Muscle layer of colon (tissue), 2 donors: ENCODE results near the gene PITX3.
A peak's percentile ranks its signal among the peaks of the same experiment; 100 is the strongest.
"Not testable (repeated sequence)": the region's sequence is repeated elsewhere in the genome, so short reads cannot be mapped to it uniquely, and the experiment has no call there.

Source experiments
- H3K27ac ChIP-seq: one replicate; pipeline ENCODE4 v1.7.0; 2013; ENCODE audit warnings: low read depth, mild to moderate bottlenecking, low read length, moderate library complexity
- H3K27me3 ChIP-seq, 2 donors: one replicate each; pipeline ENCODE4 v1.7.0; 2013; ENCODE audit warnings: low read length in 2 of 2, mild to moderate bottlenecking in 2 of 2; ENCODE audit not compliant: insufficient read depth in 2 of 2, control insufficient read depth in 1 of 2
- H3K36me3 ChIP-seq: one replicate; pipeline ENCODE4 v1.7.0; 2013; ENCODE audit warnings: mild to moderate bottlenecking, low read length; ENCODE audit not compliant: insufficient read depth
- H3K4me1 ChIP-seq: one replicate; pipeline ENCODE4 v1.7.0; 2013; ENCODE audit warnings: mild to moderate bottlenecking, low read length; ENCODE audit not compliant: insufficient read depth
- H3K4me3 ChIP-seq, 2 donors: one replicate each; pipeline ENCODE4 v1.7.0; 2013; ENCODE audit warnings: low read length in 2 of 2, low read depth in 1 of 2, mild to moderate bottlenecking in 1 of 2, moderate library complexity in 1 of 2
- H3K9ac ChIP-seq: one replicate; pipeline ENCODE4 v1.7.0; 2013; ENCODE audit warnings: low read length
- H3K9me3 ChIP-seq: one replicate; pipeline ENCODE4 v1.7.0; 2013; ENCODE audit warnings: mild to moderate bottlenecking, low read length
- donor health status: abdominal sarcoma.
- donor health status: Adenocarcinoma of cecum.

Gene PITX3

DNA sequence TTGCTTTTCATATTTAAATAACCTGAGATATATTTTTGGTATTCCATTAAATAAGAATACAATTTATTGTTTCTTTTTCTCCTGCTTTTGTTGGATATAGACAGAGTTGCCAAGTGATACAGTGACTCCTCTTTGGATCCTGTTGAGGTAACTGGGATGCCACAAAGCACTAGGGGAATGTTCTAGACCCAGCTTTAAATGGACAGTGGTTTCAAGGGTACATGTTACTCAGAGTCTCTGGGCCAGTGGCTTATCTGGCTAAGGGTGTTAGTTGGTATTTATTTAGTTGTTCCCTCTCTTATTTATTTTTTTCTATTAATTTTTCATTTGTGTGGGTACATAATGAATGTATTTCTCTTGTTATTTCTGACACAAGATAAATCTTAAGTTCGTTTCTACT lies 13.1 kb upstream of the PITX3 start:
- Histone ChIP-seq H3K27ac (no peak overlapping the region), H3K9me3 (no peaks in the 10 kb centered on the region), H3K27me3 (no peaks in the 10 kb centered on the region), H3K36me3 (peaks cover 7% of the 10 kb centered on the region), H3K9ac (no peak overlapping the region), H3K4me3 (no peak overlapping the region), H3K4me1 (no peaks in the 10 kb centered on the region)

DNA sequence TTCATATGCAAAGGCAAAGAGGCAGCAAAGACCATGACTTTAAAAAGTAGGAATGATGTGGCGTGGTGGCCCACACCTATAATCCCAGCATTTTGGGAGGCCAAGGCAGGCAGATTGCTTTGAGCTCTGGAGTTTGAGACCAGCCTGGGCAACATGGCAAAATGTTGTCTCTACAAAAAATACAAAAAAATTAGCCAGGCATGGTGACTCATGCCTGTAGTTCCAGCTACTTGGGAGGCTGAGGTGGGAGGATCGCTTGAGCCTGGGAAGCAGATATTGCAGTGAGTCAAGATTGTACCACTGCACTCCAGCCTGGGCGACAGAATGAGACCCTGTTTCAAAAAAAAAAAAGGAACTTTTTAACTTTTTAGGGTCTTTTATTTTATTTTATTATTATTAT lies 11.2 kb upstream of the PITX3 start:
- H3K27me3 ChIP-seq, H3K9ac ChIP-seq, H3K4me1 ChIP-seq, H3K36me3 ChIP-seq, H3K27ac ChIP-seq, H3K4me3 ChIP-seq, H3K9me3 ChIP-seq: not testable (repeated sequence)

GRCh38 chr10:102247734-102248133 lies 6.4 kb upstream of the PITX3 start:
- Histone ChIP-seq H3K4me3 (no peak overlapping the region), H3K27ac (no peak overlapping the region), H3K36me3 (no peaks in the 10 kb centered on the region), H3K27me3 (no peaks in the 10 kb centered on the region), H3K9ac (no peak overlapping the region), H3K4me1 (peaks cover 33% of the 10 kb centered on the region), H3K9me3 (no peaks in the 10 kb centered on the region)

DNA sequence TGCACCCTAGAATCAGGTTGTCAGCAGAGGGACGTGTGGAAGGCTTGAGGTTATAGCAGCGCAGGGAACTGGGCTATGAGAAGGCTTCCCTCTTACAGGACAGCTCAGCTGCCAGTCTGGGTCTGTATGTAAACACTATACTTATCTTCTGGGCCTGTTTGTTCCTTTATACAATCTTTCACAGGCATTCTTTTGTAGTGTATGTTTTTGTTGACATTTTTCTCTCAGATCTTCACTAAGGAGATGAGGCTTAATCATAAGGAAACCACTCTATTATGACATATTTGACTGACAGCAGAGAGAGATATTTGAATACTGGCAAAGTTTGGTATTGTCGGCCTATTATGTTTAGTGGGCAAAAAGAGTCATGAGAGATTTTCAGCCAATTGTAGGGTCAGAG lies 4.9 kb upstream of the PITX3 start:
- Histone ChIP-seq H3K36me3 (no peaks in the 10 kb centered on the region), H3K4me1 (peaks cover 40% of the 10 kb centered on the region), H3K27ac (peak overlapping the region; percentile 92), H3K9me3 (no peaks in the 10 kb centered on the region), H3K9ac (peak overlapping the region; percentile 84), H3K27me3 (no peaks in the 10 kb centered on the region), H3K4me3 (peak overlapping the region; percentile 94 to 98)

- H3K4me1 ChIP-seq: peaks cover 42% of the 10 kb centered on the region
Observed at GRCh38 chr10:102245932-102246251, 4.6 kb upstream of the PITX3 start.

GRCh38 chr10:102245082-102245931 lies 4.0 kb upstream of the PITX3 start, which contains the start of gene GBF1:
GBF1 (plus strand) TSS chr10:102245532; CDS start chr10:102258939, 13,407 bp downstream.
- Histone ChIP-seq H3K36me3 (no peaks in the 10 kb centered on the region), H3K27me3 (no peaks in the 10 kb centered on the region), H3K27ac (peak within 1 kb of the TSS; percentile 92), H3K9me3 (no peaks in the 10 kb centered on the region), H3K4me1 (peaks cover 46% of the 10 kb centered on the region), H3K4me3 (peak within 1 kb of the TSS; percentile 94 to 98), H3K9ac (peak within 1 kb of the TSS; percentile 84)

More at GRCh38 chr10:102245932-102246251, 4.6 kb upstream of the PITX3 start:
- H3K4me3 ChIP-seq: peak overlapping the region; percentile 94 to 98
- H3K9me3 ChIP-seq: no peaks in the 10 kb centered on the region
- no peaks in the 10 kb centered on the region for H3K36me3 ChIP-seq
- H3K9ac ChIP-seq: peak overlapping the region; percentile 84
- H3K27me3 ChIP-seq: no peaks in the 10 kb centered on the region
- H3K27ac ChIP-seq: peak overlapping the region; percentile 92

DNA sequence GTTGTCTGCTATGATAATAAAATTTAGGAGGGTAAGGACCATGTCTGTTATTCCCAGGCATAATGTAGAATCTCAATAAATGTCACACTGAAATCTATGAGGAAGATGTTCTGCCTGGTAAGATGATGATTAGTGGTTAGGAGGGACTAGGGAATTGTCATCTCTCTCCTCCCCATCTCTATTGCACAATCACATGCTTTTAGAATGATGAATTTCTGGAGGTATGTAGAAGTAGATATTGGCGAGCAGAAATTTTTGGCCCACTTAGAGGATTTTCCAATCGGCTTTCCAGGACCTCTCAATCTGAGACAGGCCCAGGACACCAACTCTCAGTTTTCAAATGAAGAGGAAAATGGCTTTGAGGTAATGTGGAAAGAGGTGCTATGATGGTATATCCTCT lies 2.0 kb upstream of the PITX3 start:
- no peak overlapping the region for H3K4me3 ChIP-seq
- no peak overlapping the region for H3K9ac ChIP-seq
- peaks cover 46% of the 10 kb centered on the region for H3K4me1 ChIP-seq
- H3K27me3 ChIP-seq: no peaks in the 10 kb centered on the region
- no peaks in the 10 kb centered on the region for H3K9me3 ChIP-seq
- no peak overlapping the region for H3K27ac ChIP-seq
- H3K36me3 ChIP-seq: no peaks in the 10 kb centered on the region

DNA sequence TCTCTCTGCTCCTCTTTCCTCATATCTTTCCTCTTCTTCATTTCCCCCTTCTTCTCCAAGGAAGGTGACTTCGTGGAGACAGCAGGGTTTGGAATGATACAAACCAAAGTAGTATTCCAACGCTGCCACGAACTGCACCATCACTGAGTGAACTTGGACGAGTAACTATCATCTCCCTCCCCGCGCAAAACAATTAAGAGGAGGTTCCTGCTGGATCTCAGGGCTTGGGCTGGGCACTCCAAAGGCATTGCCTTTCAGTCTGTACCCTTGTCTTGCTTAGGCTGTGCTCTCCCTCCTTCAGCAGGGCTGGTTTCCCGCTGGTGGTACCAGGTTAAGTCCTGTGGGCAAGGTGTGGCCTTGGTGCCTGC lies 790 bp upstream of the PITX3 start:
- H3K9ac ChIP-seq: no peak overlapping the region
- H3K36me3 ChIP-seq: no peaks in the 10 kb centered on the region
- H3K4me1 ChIP-seq: peaks cover 34% of the 10 kb centered on the region
- peak overlapping the region; percentile 51 to 72 for H3K4me3 ChIP-seq
- peaks cover 0 to 3% of the 10 kb centered on the region in 2 donors for H3K27me3 ChIP-seq
- no peak overlapping the region for H3K27ac ChIP-seq
- no peaks in the 10 kb centered on the region for H3K9me3 ChIP-seq

- Histone ChIP-seq H3K27me3 (peaks cover 0 to 11% of the 10 kb centered on the region in 2 donors), H3K36me3 (no peaks in the 10 kb centered on the region), H3K4me1 (peaks cover 23% of the 10 kb centered on the region), H3K27ac (no peak overlapping the region), H3K9ac (no peak overlapping the region), H3K9me3 (no peaks in the 10 kb centered on the region), H3K4me3 (peak overlapping the region; percentile 51 to 72)
Observed at GRCh38 chr10:102241032-102241443, 274 bp downstream of the PITX3 start.

DNA sequence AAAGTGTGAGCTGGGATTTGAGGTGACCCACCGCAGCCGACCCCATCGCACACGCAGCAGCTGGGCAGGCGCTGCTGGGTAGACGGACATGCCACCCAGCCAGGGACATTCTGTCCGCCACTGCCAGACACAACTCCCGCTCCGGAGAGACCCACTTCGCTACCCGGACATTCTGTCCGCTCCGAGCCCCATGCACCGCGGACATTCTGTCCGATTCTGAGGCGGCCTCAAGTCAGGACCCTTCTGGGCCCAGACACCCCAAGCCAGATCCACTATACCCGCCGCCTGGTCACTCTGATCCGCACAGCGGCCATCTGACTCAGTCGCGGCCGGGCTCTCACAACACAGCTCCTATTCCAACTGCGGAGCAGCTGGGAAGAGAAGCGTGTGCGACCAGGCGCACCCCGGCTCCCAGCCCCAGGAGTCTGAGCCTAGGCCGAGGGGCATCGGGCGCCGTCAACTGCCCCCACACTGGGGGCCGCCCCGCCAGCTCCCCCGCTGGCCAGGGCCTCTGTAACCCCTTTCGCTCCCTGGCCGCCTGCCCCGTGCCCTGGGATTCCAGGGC lies 763 bp downstream of the PITX3 start:
- Histone ChIP-seq H3K4me3 (peak overlapping the region; percentile 51 to 72), H3K27ac (no peak overlapping the region), H3K9ac (no peak overlapping the region), H3K4me1 (peaks cover 23% of the 10 kb centered on the region), H3K36me3 (no peaks in the 10 kb centered on the region), H3K9me3 (no peaks in the 10 kb centered on the region), H3K27me3 (peaks cover 0 to 14% of the 10 kb centered on the region in 2 donors)

DNA sequence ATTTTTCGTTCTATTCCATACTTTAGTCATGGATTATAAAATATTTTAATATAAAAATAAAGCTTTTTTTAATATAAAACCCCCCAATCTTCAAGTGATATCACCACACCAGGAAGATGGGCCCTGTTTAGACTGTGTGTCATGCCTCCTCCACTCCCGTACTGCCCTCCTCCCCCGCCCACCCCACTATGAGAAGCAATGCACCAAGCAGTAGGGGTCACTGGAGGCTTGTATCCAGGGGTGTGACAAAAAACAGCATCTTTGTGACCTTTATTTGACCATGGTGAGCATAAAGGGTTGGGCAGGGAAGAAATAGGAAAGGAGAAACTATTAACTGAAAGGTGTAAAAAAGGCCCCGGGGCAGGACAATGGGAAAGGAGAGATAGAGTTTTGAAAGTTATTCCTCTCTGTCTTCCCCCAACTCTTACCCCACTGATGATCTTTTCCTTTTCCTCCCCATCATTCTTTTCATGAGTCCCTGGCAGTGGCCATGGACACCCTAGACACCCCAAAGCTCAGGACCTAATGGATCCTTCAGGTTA lies 3.5 kb downstream of the PITX3 start:
- H3K9ac ChIP-seq: no peak overlapping the region
- H3K27ac ChIP-seq: no peak overlapping the region
- peaks cover 15% of the 10 kb centered on the region for H3K4me1 ChIP-seq
- H3K27me3 ChIP-seq: peaks cover 13 to 24% of the 10 kb centered on the region in 2 donors
- no peak overlapping the region for H3K4me3 ChIP-seq
- H3K36me3 ChIP-seq: no peaks in the 10 kb centered on the region
- no peaks in the 10 kb centered on the region for H3K9me3 ChIP-seq
